ENCODE results near the gene ADAP1. TPM values are rescaled to one million over a fixed set of nuclear protein-coding genes. Genes with fewer than 3 reads are reported as not detected.

ADAP1 gene
- total and polyA plus RNA-seq, 2 of the 8 experiments (the other 6 are each of a cell fraction or from before 2014, with no cell fraction given), result 5.8 to 6.1 TPM

DNA sequence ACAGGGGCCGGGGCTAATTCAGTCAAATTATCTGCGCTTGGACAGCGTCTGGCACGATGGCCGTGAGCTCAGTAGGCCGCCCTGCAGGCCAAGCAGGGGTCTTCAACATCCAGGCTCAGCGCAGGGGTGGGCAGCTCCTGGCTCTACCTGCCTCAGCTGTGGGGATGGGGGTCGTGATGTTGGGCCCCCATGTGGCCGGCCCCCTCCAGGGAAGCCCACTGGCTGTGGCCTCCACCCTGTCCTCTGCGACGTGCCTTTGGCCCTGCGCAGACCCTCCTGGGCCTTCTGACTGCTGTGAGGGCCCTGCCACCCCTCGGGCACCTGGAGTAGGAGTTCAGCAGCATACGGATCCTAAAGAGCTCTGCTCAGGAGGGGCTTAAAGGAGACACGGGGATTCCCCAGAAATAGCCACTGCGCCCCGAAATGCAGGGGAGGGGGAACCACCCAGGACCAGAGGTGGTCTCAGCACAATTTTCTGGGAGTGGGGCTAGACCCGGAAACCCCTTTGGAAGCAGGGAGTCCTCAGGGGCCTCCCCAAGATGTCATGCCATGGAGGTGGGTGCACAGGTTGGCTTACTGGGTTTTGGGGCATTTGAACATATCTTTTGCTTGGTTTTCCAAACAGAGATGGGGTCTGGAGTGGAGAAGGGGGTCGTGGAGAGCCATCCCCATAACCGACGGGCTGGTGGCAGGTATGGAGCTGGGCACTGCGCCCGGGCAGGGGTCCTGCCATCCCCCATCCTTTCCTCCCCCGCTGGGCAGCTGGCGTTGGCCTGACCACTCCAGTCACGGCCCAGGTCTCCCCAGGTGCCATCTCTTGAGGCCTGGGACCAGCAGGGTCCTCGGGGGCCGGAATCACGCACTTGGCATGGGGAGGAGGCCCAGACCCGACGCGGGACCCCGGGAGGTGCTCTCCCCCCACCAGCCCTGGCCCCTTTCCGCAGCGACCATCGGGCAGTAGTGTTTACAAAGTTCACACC, 4.0 kb upstream of the ADAP1 start (continued):
- no peak for TF ChIP-seq ASH2L (IDR thresholded peaks at IDR 0.05; ENCODE audit: low read length)
